KOPT-K1 (cell line): ENCODE measurements around the gene CBX5.

Experiments used
- H3K27ac ChIP-seq: fragments of 200-600 bp; sonication (generic); 2 replicates; pipeline ENCODE4 v1.5.1; 2016; ENCODE audit warnings: antibody characterized with exemption, mild to moderate bottlenecking, low read depth, low read length; ENCODE audit not compliant: poor library complexity, severe bottlenecking
- H3K36me3 ChIP-seq: fragments of 200-600 bp; sonication (generic); 2 replicates; pipeline ENCODE4 v1.5.1; 2017; ENCODE audit warnings: antibody characterized with exemption, mild to moderate bottlenecking, low read length, moderate library complexity; ENCODE audit not compliant: insufficient read depth
- H3K9me3 ChIP-seq: fragments of 200-600 bp; sonication (generic); 2 replicates; pipeline ENCODE4 v1.5.1; 2017; ENCODE audit warnings: antibody characterized with exemption, low read length, mild to moderate bottlenecking; ENCODE audit not compliant: insufficient read depth, poor library complexity, severe bottlenecking

Gene CBX5

GRCh38 chr12:54300225-54300731 is 20.4 kb upstream of the CBX5 start:
- Histone ChIP-seq H3K36me3 (no peaks in the 10 kb centered on the region), H3K27ac (peak overlapping the region; percentile 57)

GRCh38 chr12:54299515-54300224 is 19.7 kb upstream of the CBX5 start:
- Histone ChIP-seq H3K9me3 (no peaks in the 10 kb centered on the region), H3K27ac (peak overlapping the region; percentile 57), H3K36me3 (no peaks in the 10 kb centered on the region)

More at GRCh38 chr12:54300225-54300731, 20.4 kb upstream of the CBX5 start:
- no peaks in the 10 kb centered on the region for H3K9me3 ChIP-seq

GRCh38 chr12:54298904-54299303 is 19.0 kb upstream of the CBX5 start:
- H3K27ac ChIP-seq = no peak overlapping the region
- H3K36me3 ChIP-seq = no peaks in the 10 kb centered on the region
- H3K9me3 ChIP-seq = no peaks in the 10 kb centered on the region

- Histone ChIP-seq H3K9me3 (no peaks in the 10 kb centered on the region), H3K27ac (peak overlapping the region; percentile 15), H3K36me3 (no peaks in the 10 kb centered on the region)
Observed at GRCh38 chr12:54296393-54297099, 16.6 kb upstream of the CBX5 start.

- Histone ChIP-seq H3K9me3 (no peaks in the 10 kb centered on the region), H3K36me3 (no peaks in the 10 kb centered on the region), H3K27ac (peak overlapping the region; percentile 45)
Observed at GRCh38 chr12:54294953-54295566, 15.1 kb upstream of the CBX5 start.

GRCh38 chr12:54294152-54294952 is 14.4 kb upstream of the CBX5 start:
- H3K9me3 ChIP-seq = no peaks in the 10 kb centered on the region
- H3K36me3 ChIP-seq = peaks cover 5% of the 10 kb centered on the region; the same call in 1 of the 2 replicates
- H3K27ac ChIP-seq = peak overlapping the region; percentile 45

- Histone ChIP-seq H3K27ac (no peak overlapping the region), H3K36me3 (peaks cover 19% of the 10 kb centered on the region), H3K9me3 (no peaks in the 10 kb centered on the region)
Observed at GRCh38 chr12:54292931-54293241, 13.0 kb upstream of the CBX5 start.

GRCh38 chr12:54292083-54292930 is 12.4 kb upstream of the CBX5 start:
- no peaks in the 10 kb centered on the region for H3K9me3 ChIP-seq
- H3K27ac ChIP-seq = no peak overlapping the region
- H3K36me3 ChIP-seq = peaks cover 25% of the 10 kb centered on the region

- Histone ChIP-seq H3K36me3 (peaks cover 73% of the 10 kb centered on the region), H3K27ac (no peak overlapping the region), H3K9me3 (no peaks in the 10 kb centered on the region)
Observed at GRCh38 chr12:54287261-54288157, 7.6 kb upstream of the CBX5 start.

GRCh38 chr12:54286042-54287030 is 6.4 kb upstream of the CBX5 start:
- Histone ChIP-seq H3K9me3 (no peaks in the 10 kb centered on the region), H3K27ac (no peak overlapping the region), H3K36me3 (peaks cover 84% of the 10 kb centered on the region)

GRCh38 chr12:54285150-54286041 is 5.5 kb upstream of the CBX5 start:
- Histone ChIP-seq H3K36me3 (peaks cover 91% of the 10 kb centered on the region), H3K9me3 (no peaks in the 10 kb centered on the region), H3K27ac (no peak overlapping the region)
